Breast epithelium (tissue), 3 donors: ENCODE results near the gene RILPL2.
"Not testable (repeated sequence)": the region's sequence is repeated elsewhere in the genome, so short reads cannot be mapped to it uniquely, and the experiment has no call there.

Experiments
- POLR2AphosphoS5 ChIP-seq, 3 donors: sonication (generic); formaldehyde crosslinking; IDR thresholded peaks; one replicate each; pipeline ENCODE4 v1.6.1; 2017; ENCODE audit warnings: antibody characterized with exemption in 3 of 3
- TF ChIP-seq, protein P1 (sequence below), 3 donors: fragments of 450-650 bp; IDR thresholded peaks; one replicate each; pipeline ENCODE4 v1.5.1; 2016 to 2017; ENCODE audit warnings: antibody characterized with exemption in 3 of 3, mild to moderate bottlenecking in 3 of 3, moderate library complexity in 3 of 3

GRCh38 chr12:123431951-123432817, 4.3 kb downstream of the RILPL2 start:
- not testable (repeated sequence) for TF ChIP-seq POLR2AphosphoS5 (IDR thresholded peaks at IDR 0.05)
- TF ChIP-seq, protein P1, sequence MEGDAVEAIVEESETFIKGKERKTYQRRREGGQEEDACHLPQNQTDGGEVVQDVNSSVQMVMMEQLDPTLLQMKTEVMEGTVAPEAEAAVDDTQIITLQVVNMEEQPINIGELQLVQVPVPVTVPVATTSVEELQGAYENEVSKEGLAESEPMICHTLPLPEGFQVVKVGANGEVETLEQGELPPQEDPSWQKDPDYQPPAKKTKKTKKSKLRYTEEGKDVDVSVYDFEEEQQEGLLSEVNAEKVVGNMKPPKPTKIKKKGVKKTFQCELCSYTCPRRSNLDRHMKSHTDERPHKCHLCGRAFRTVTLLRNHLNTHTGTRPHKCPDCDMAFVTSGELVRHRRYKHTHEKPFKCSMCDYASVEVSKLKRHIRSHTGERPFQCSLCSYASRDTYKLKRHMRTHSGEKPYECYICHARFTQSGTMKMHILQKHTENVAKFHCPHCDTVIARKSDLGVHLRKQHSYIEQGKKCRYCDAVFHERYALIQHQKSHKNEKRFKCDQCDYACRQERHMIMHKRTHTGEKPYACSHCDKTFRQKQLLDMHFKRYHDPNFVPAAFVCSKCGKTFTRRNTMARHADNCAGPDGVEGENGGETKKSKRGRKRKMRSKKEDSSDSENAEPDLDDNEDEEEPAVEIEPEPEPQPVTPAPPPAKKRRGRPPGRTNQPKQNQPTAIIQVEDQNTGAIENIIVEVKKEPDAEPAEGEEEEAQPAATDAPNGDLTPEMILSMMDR (IDR thresholded peaks at IDR 0.05), result not testable (repeated sequence)
